WTC11 (cell line): ENCODE data around the gene GUCA2B. TPM values are rescaled to one million over a fixed set of nuclear protein-coding genes. Genes with fewer than 3 reads are reported as not detected.

Experiments used
- ATAC-seq: fragments of 200-7000 bp; cut with Tn5 transposase; 2 replicates; pipeline ENCODE4 v1.10.0; 2021; ENCODE audit warnings: mild to moderate bottlenecking, moderate library complexity
- CTCF ChIA-PET: fragments of 300-600 bp; sonication (Branson Sonifier 250); formaldehyde crosslinking; loops from one replicate; lab custom pipeline; 2021; ENCODE audit warnings: antibody characterized with exemption; lab: Charles Lee
- POLR2A ChIA-PET: fragments of 350-600 bp; sonication (Branson Sonifier 250); formaldehyde crosslinking; loops from one replicate; lab custom pipeline; 2021; ENCODE audit warnings: antibody characterized with exemption; lab: Charles Lee
- DNase-seq: peaks from one replicate; pipeline ENCODE4 v3.0.0; 2021; ENCODE audit warnings: low spot score
- H3K27ac Mint-ChIP-seq: 2 replicates; pipeline ENCODE4 v1.8.0; 2021; ENCODE audit warnings: mixed read lengths
- H3K27me3 Mint-ChIP-seq: 2 replicates; pipeline ENCODE4 v1.8.0; 2021; ENCODE audit warnings: low read depth, mild to moderate bottlenecking, moderate library complexity, mixed read lengths
- H3K36me3 Mint-ChIP-seq: 2 replicates; pipeline ENCODE4 v1.8.0; 2021; ENCODE audit warnings: mixed read lengths
- H3K4me1 Mint-ChIP-seq: 2 replicates; pipeline ENCODE4 v1.8.0; 2022; ENCODE audit warnings: mixed read lengths
- H3K4me3 Mint-ChIP-seq: 2 replicates; pipeline ENCODE4 v1.8.0; 2021; ENCODE audit warnings: mild to moderate bottlenecking, moderate library complexity, mixed read lengths
- H3K9me3 Mint-ChIP-seq: 2 replicates; pipeline ENCODE4 v1.8.0; 2021; ENCODE audit warnings: mixed read lengths
- ATF6 ChIP-seq: sonication (generic); formaldehyde crosslinking; IDR thresholded peaks from 2 replicates; pipeline ENCODE4 v1.8.1; 2023; ENCODE audit warnings: mild to moderate bottlenecking, missing genetic modification reagents
- CBFB ChIP-seq: sonication (generic); formaldehyde crosslinking; IDR thresholded peaks from 2 replicates; pipeline ENCODE4 v1.8.1; 2022; ENCODE audit warnings: mild to moderate bottlenecking, low read depth, missing genetic modification reagents
- CDX4 ChIP-seq: fragments of 250-450 bp; sonication (Bioruptor Pico); IDR thresholded peaks from 2 replicates; pipeline ENCODE4 v1.9.0; 2021; ENCODE audit warnings: moderate library complexity, mild to moderate bottlenecking, inconsistent platforms, borderline replicate concordance
- CREB1 ChIP-seq: sonication (generic); formaldehyde crosslinking; IDR thresholded peaks from 2 replicates; pipeline ENCODE4 v1.8.0; 2023; ENCODE audit warnings: mild to moderate bottlenecking, missing genetic modification reagents
- E2F5 ChIP-seq: sonication (generic); formaldehyde crosslinking; IDR thresholded peaks from 2 replicates; pipeline ENCODE4 v1.8.1; 2022; ENCODE audit warnings: mild to moderate bottlenecking, moderate library complexity, missing genetic modification reagents
- ELF4 ChIP-seq: sonication (generic); formaldehyde crosslinking; IDR thresholded peaks from 2 replicates; pipeline ENCODE4 v1.8.1; 2022; ENCODE audit warnings: low read depth, mild to moderate bottlenecking, moderate library complexity, missing genetic modification reagents
- FOXP4 ChIP-seq: sonication (generic); formaldehyde crosslinking; IDR thresholded peaks from 2 replicates; pipeline ENCODE4 v1.8.0; 2022; ENCODE audit warnings: mild to moderate bottlenecking, missing genetic modification reagents
- GABPB1 ChIP-seq: sonication (generic); formaldehyde crosslinking; IDR thresholded peaks from 2 replicates; pipeline ENCODE4 v1.8.1; 2023; ENCODE audit warnings: mild to moderate bottlenecking, missing genetic modification reagents
- GRHL2 ChIP-seq: fragments of 250-450 bp; sonication (Bioruptor Pico); IDR thresholded peaks from 2 replicates; pipeline ENCODE4 v1.8.0; 2022; ENCODE audit warnings: mild to moderate bottlenecking, moderate library complexity; ENCODE audit not compliant: insufficient replicate concordance, severe bottlenecking
- HMGA2 ChIP-seq: fragments of 250-450 bp; sonication (Bioruptor Pico); IDR thresholded peaks from 2 replicates; pipeline ENCODE4 v1.4.0; 2021; ENCODE audit warnings: mild to moderate bottlenecking, moderate library complexity
- IRF1 ChIP-seq: sonication (generic); formaldehyde crosslinking; IDR thresholded peaks from 2 replicates; pipeline ENCODE4 v1.8.0; 2023; ENCODE audit warnings: missing genetic modification reagents
- JAZF1 ChIP-seq: fragments of 250-450 bp; sonication (Bioruptor Pico); IDR thresholded peaks from 2 replicates; pipeline ENCODE4 v1.9.0; 2021; ENCODE audit warnings: moderate library complexity, mild to moderate bottlenecking, inconsistent platforms
- MAX ChIP-seq: sonication (generic); formaldehyde crosslinking; IDR thresholded peaks from 2 replicates; pipeline ENCODE4 v1.8.0; 2022; ENCODE audit warnings: mild to moderate bottlenecking, missing genetic modification reagents
- MXD4 ChIP-seq: fragments of 250-450 bp; sonication (Bioruptor Pico); IDR thresholded peaks from 2 replicates; pipeline ENCODE4 v1.8.0; 2021; ENCODE audit warnings: mild to moderate bottlenecking, moderate library complexity, borderline replicate concordance
- NFE2L1 ChIP-seq: sonication (generic); formaldehyde crosslinking; IDR thresholded peaks from 2 replicates; pipeline ENCODE4 v1.8.1; 2023; ENCODE audit warnings: missing genetic modification reagents
- NR2C2 ChIP-seq: sonication (generic); formaldehyde crosslinking; IDR thresholded peaks from 2 replicates; pipeline ENCODE4 v1.8.0; 2022; ENCODE audit warnings: mild to moderate bottlenecking, missing genetic modification reagents
- PRRX2 ChIP-seq: fragments of 250-450 bp; sonication (Bioruptor Pico); IDR thresholded peaks from 2 replicates; pipeline ENCODE4 v1.8.0; 2021; ENCODE audit warnings: mild to moderate bottlenecking
- RORB ChIP-seq: fragments of 250-450 bp; sonication (Bioruptor Pico); IDR thresholded peaks from 2 replicates; pipeline ENCODE4 v1.9.0; 2021; ENCODE audit warnings: mild to moderate bottlenecking
- TCF7 ChIP-seq: sonication (generic); formaldehyde crosslinking; IDR thresholded peaks from 2 replicates; pipeline ENCODE4 v1.8.0; 2022; ENCODE audit warnings: mild to moderate bottlenecking, low read depth, missing genetic modification reagents, moderate library complexity
- TEAD1 ChIP-seq: sonication (generic); formaldehyde crosslinking; IDR thresholded peaks from 2 replicates; pipeline ENCODE4 v1.8.0; 2022; ENCODE audit warnings: mild to moderate bottlenecking, missing genetic modification reagents
- TP53 ChIP-seq: sonication (generic); formaldehyde crosslinking; IDR thresholded peaks from 2 replicates; pipeline ENCODE4 v1.8.1; 2023; ENCODE audit warnings: mild to moderate bottlenecking, missing genetic modification reagents
- ZBTB43 ChIP-seq: sonication (generic); formaldehyde crosslinking; IDR thresholded peaks from 2 replicates; pipeline ENCODE4 v1.8.1; 2023; ENCODE audit warnings: mild to moderate bottlenecking, missing genetic modification reagents
- ZMAT4 ChIP-seq: fragments of 250-450 bp; sonication (Bioruptor Pico); IDR thresholded peaks from 2 replicates; pipeline ENCODE4 v1.9.0; 2021; ENCODE audit warnings: mild to moderate bottlenecking
- ZNF138 ChIP-seq: sonication (generic); formaldehyde crosslinking; conservative IDR thresholded peaks from 2 replicates; pipeline ENCODE4 v1.8.1; 2022; ENCODE audit warnings: mild to moderate bottlenecking, moderate library complexity, missing genetic modification reagents
- total RNA-seq: library from RNA; stranded (reverse); gene quantifications from 3 replicates; pipeline ENCODE4 v1.2.3, GENCODE V29; 2021

The GUCA2B gene
- total RNA-seq, 1 experiment from 2014 or later = not detected

- Mint-ChIP-seq H3K9me3 (peaks cover under 1% of the 10 kb centered on the region), H3K4me3 (no peak overlapping the region), H3K27me3 (no peaks in the 10 kb centered on the region; the same call in 1 of the 2 replicates), H3K36me3 (no peaks in the 10 kb centered on the region), H3K4me1 (no peaks in the 10 kb centered on the region), H3K27ac (no peak overlapping the region)
- ChIA-PET POLR2A (no interaction called here), CTCF (no interaction called here)
- ATAC-seq = no peak
- no peak for TF ChIP-seq ELF4 (CRISPR knock-in tag)
- TF ChIP-seq HMGA2 (CRISPR knock-in tag) = no peak
- no peak for TF ChIP-seq NR2C2 (CRISPR knock-in tag)
- no peak for TF ChIP-seq JAZF1
- no peak for TF ChIP-seq MXD4 (CRISPR knock-in tag)
- no peak for TF ChIP-seq RORB (CRISPR knock-in tag)
- DNase-seq = no peak
Observed at GRCh38 chr1:42128964-42129363, 24.2 kb upstream of the GUCA2B start.

GRCh38 chr1:42130061-42130660, 23.0 kb upstream of the GUCA2B start:
- TF ChIP-seq CREB1 (CRISPR knock-in tag) (no peak), CDX4 (CRISPR knock-in tag) (no peak), ATF6 (no peak), JAZF1 (no peak), E2F5 (CRISPR knock-in tag) (no peak), ZBTB43 (CRISPR knock-in tag) (no peak), TCF7 (CRISPR knock-in tag) (no peak), GRHL2 (CRISPR knock-in tag) (no peak), NFE2L1 (no peak)
- no peaks in the 10 kb centered on the region; the same call in none of the 2 replicates for H3K9me3 Mint-ChIP-seq
- no peak for DNase-seq
- no peaks in the 10 kb centered on the region for H3K36me3 Mint-ChIP-seq
- ATAC-seq = no peak
- ChIA-PET CTCF (no interaction called here), POLR2A (no interaction called here)
- H3K4me3 Mint-ChIP-seq = no peak overlapping the region
- H3K27me3 Mint-ChIP-seq = no peaks in the 10 kb centered on the region; the same call in 1 of the 2 replicates
- no peak overlapping the region for H3K27ac Mint-ChIP-seq
- no peaks in the 10 kb centered on the region for H3K4me1 Mint-ChIP-seq

- Mint-ChIP-seq H3K9me3 (peaks cover under 1% of the 10 kb centered on the region), H3K4me1 (peaks cover 6% of the 10 kb centered on the region; the same call in 1 of the 2 replicates), H3K27me3 (no peaks in the 10 kb centered on the region; the same call in 1 of the 2 replicates), H3K4me3 (no peak overlapping the region), H3K36me3 (no peaks in the 10 kb centered on the region), H3K27ac (no peak overlapping the region)
- ATAC-seq (no peak), DNase-seq (no peak)
- ChIA-PET POLR2A (no interaction called here), CTCF (interaction anchor here (1.6 kb wide), 1 partner anchor 14 kb away, joined by 4 read pairs; no protein-coding TSS in a partner anchor)
- TF ChIP-seq IRF1 (CRISPR knock-in tag) = no peak
- TF ChIP-seq E2F5 (CRISPR knock-in tag) = no peak
- no peak for TF ChIP-seq ZNF138 (CRISPR knock-in tag)
- TF ChIP-seq TCF7 (CRISPR knock-in tag) = no peak
- TF ChIP-seq NFE2L1 = no peak
- TF ChIP-seq MAX (CRISPR knock-in tag) = no peak
- no peak for TF ChIP-seq ZMAT4
- no peak for TF ChIP-seq GABPB1 (CRISPR knock-in tag)
- no peak for TF ChIP-seq TP53 (CRISPR knock-in tag)
- TF ChIP-seq TEAD1 (CRISPR knock-in tag) = no peak
- no peak for TF ChIP-seq CBFB
- no peak for TF ChIP-seq FOXP4
- no peak for TF ChIP-seq PRRX2
Observed at GRCh38 chr1:42133390-42133789, 19.8 kb upstream of the GUCA2B start.
